ENCODE measurements around the gene BMP7.

Gene BMP7

GRCh38 chr20:57241363-57241991 is 25.0 kb downstream of the BMP7 start:
- TF ChIP-seq GATA3 (IDR thresholded peaks at IDR 0.05; ENCODE audit: low read depth, low read length) (peak; percentile 88), GATA2 (IDR thresholded peaks at IDR 0.05; ENCODE audit: low read depth, low read length) (peak; percentile 96)

GRCh38 chr20:57240581-57241362 is 25.7 kb downstream of the BMP7 start:
- TF ChIP-seq GATA3 (IDR thresholded peaks at IDR 0.05; ENCODE audit: low read depth, low read length) (no peak), GATA2 (IDR thresholded peaks at IDR 0.05; ENCODE audit: low read depth, low read length) (no peak)

- TF ChIP-seq GATA2 (IDR thresholded peaks at IDR 0.05; ENCODE audit: low read depth, low read length) (no peak), GATA3 (IDR thresholded peaks at IDR 0.05; ENCODE audit: low read depth, low read length) (no peak)
Measured at GRCh38 chr20:57238089-57238488, 28.4 kb downstream of the BMP7 start.

- no peak for TF ChIP-seq GATA2 (IDR thresholded peaks at IDR 0.05; ENCODE audit: low read depth, low read length)
- TF ChIP-seq GATA3 (IDR thresholded peaks at IDR 0.05; ENCODE audit: low read depth, low read length): no peak
Measured at GRCh38 chr20:57237585-57237953, 28.9 kb downstream of the BMP7 start.

- TF ChIP-seq GATA3 (IDR thresholded peaks at IDR 0.05; ENCODE audit: low read depth, low read length): no peak
- TF ChIP-seq GATA2 (IDR thresholded peaks at IDR 0.05; ENCODE audit: low read depth, low read length): no peak
Measured at GRCh38 chr20:57236813-57237584, 29.4 kb downstream of the BMP7 start.

- TF ChIP-seq GATA2 (IDR thresholded peaks at IDR 0.05; ENCODE audit: low read depth, low read length): no peak
- TF ChIP-seq GATA3 (IDR thresholded peaks at IDR 0.05; ENCODE audit: low read depth, low read length): no peak
Measured at GRCh38 chr20:57234556-57235251, 31.7 kb downstream of the BMP7 start.

- TF ChIP-seq GATA2 (IDR thresholded peaks at IDR 0.05; ENCODE audit: low read depth, low read length) (no peak), GATA3 (IDR thresholded peaks at IDR 0.05; ENCODE audit: low read depth, low read length) (no peak)
Measured at GRCh38 chr20:57231951-57232428, 34.5 kb downstream of the BMP7 start.

- TF ChIP-seq GATA2 (IDR thresholded peaks at IDR 0.05; ENCODE audit: low read depth, low read length) (no peak), GATA3 (IDR thresholded peaks at IDR 0.05; ENCODE audit: low read depth, low read length) (no peak)
Measured at GRCh38 chr20:57231161-57231560, 35.3 kb downstream of the BMP7 start.

- TF ChIP-seq GATA2 (IDR thresholded peaks at IDR 0.05; ENCODE audit: low read depth, low read length): no peak
Measured at GRCh38 chr20:57230247-57230646, 36.2 kb downstream of the BMP7 start.

- TF ChIP-seq GATA2 (IDR thresholded peaks at IDR 0.05; ENCODE audit: low read depth, low read length) (no peak), GATA3 (IDR thresholded peaks at IDR 0.05; ENCODE audit: low read depth, low read length) (no peak)
Measured at GRCh38 chr20:57229490-57229889, 37.0 kb downstream of the BMP7 start.

GRCh38 chr20:57225830-57226229 is 40.6 kb downstream of the BMP7 start:
- no peak for TF ChIP-seq GATA3 (IDR thresholded peaks at IDR 0.05; ENCODE audit: low read depth, low read length)
- TF ChIP-seq GATA2 (IDR thresholded peaks at IDR 0.05; ENCODE audit: low read depth, low read length): no peak

GRCh38 chr20:57225197-57225733 is 41.2 kb downstream of the BMP7 start:
- TF ChIP-seq GATA2 (IDR thresholded peaks at IDR 0.05; ENCODE audit: low read depth, low read length): no peak
- no peak for TF ChIP-seq GATA3 (IDR thresholded peaks at IDR 0.05; ENCODE audit: low read depth, low read length)

- TF ChIP-seq GATA3 (IDR thresholded peaks at IDR 0.05; ENCODE audit: low read depth, low read length) (no peak), GATA2 (IDR thresholded peaks at IDR 0.05; ENCODE audit: low read depth, low read length) (peak; percentile 68)
Measured at GRCh38 chr20:57224641-57225138, 41.8 kb downstream of the BMP7 start.

All from SH-SY5Y (cell line).